Neural progenitor cell (in vitro differentiated cells): ENCODE data around the gene KANTR. TPM values are rescaled to one million over a fixed set of nuclear protein-coding genes. Genes with fewer than 3 reads are reported as not detected.

Experiments used
- DNase-seq: peaks from one replicate; pipeline ENCODE4 v3.0.0-alpha.2; 2016; ENCODE audit warnings: low spot score
- H2AFZ ChIP-seq: fragments of 200-600 bp; sonication (generic); replicated peaks from 2 replicates; pipeline ENCODE4 v1.6.1; 2016; ENCODE audit warnings: antibody characterized with exemption
- H3F3A ChIP-seq: fragments of 200-600 bp; sonication (generic); 2 replicates; pipeline ENCODE4 v1.6.1; 2016; ENCODE audit warnings: antibody characterized with exemption, low read depth
- H3K27ac ChIP-seq: fragments of 200-600 bp; sonication (generic); 2 replicates; pipeline ENCODE4 v1.5.1; 2016; ENCODE audit warnings: mild to moderate bottlenecking
- H3K27me3 ChIP-seq: fragments of 200-600 bp; sonication (generic); 2 replicates; pipeline ENCODE4 v1.6.1; 2016; ENCODE audit warnings: mild to moderate bottlenecking, moderate library complexity
- H3K36me3 ChIP-seq: fragments of 200-600 bp; sonication (generic); 2 replicates; pipeline ENCODE4 v1.5.1; 2016
- H3K4me1 ChIP-seq: fragments of 200-600 bp; sonication (generic); 2 replicates; pipeline ENCODE4 v1.6.1; 2016; ENCODE audit warnings: mixed run types
- H3K4me2 ChIP-seq: fragments of 200-600 bp; sonication (generic); 2 replicates; pipeline ENCODE4 v1.6.1; 2016
- H3K4me3 ChIP-seq: fragments of 200-600 bp; sonication (generic); 2 replicates; pipeline ENCODE4 v1.5.1; 2016
- H3K79me2 ChIP-seq: fragments of 200-600 bp; sonication (generic); 2 replicates; pipeline ENCODE4 v1.6.1; 2016; ENCODE audit warnings: low read depth
- H3K9ac ChIP-seq: fragments of 200-600 bp; sonication (generic); 2 replicates; pipeline ENCODE4 v1.6.1; 2016
- H3K9me3 ChIP-seq: fragments of 200-600 bp; sonication (generic); 2 replicates; pipeline ENCODE4 v1.5.1; 2016; ENCODE audit warnings: low read depth
- H4K20me1 ChIP-seq: fragments of 200-600 bp; sonication (generic); 2 replicates; pipeline ENCODE4 v1.6.1; 2016; ENCODE audit warnings: low read depth
- H3K27ac Mint-ChIP-seq: 3 replicates; pipeline ENCODE4 v1.8.0; 2021; ENCODE audit warnings: mixed read lengths
- H3K27me3 Mint-ChIP-seq: 2 replicates; pipeline ENCODE4 v1.8.0; 2022; ENCODE audit warnings: low read depth, mild to moderate bottlenecking, inconsistent platforms, moderate library complexity, mixed read lengths; ENCODE audit not compliant: insufficient read depth
- H3K36me3 Mint-ChIP-seq: 3 replicates; pipeline ENCODE4 v1.8.0; 2021; ENCODE audit warnings: mixed read lengths
- H3K4me1 Mint-ChIP-seq: 3 replicates; pipeline ENCODE4 v1.8.0; 2021; ENCODE audit warnings: mixed read lengths
- H3K4me3 Mint-ChIP-seq: 3 replicates; pipeline ENCODE4 v1.8.0; 2021; ENCODE audit warnings: mild to moderate bottlenecking, moderate library complexity, mixed read lengths
- H3K9me3 Mint-ChIP-seq: 3 replicates; pipeline ENCODE4 v1.8.0; 2020; ENCODE audit warnings: mixed read lengths
- EZH2 ChIP-seq: fragments of 200-600 bp; sonication (generic); IDR thresholded peaks from 2 replicates; pipeline ENCODE4 v1.6.1; 2017; ENCODE audit warnings: antibody characterized with exemption, mild to moderate bottlenecking, moderate library complexity
- EZH2phosphoT487 ChIP-seq: fragments of 200-600 bp; sonication (generic); IDR thresholded peaks from 2 replicates; pipeline ENCODE4 v1.6.1; 2017; ENCODE audit warnings: antibody characterized with exemption
- total RNA-seq: library from RNA; depleted of rRNA; stranded (reverse); fragments of >200 nt; gene quantifications from 2 replicates; pipeline ENCODE4 v1.2.3, GENCODE V29; 2015; ENCODE audit warnings: low replicate concordance
- TF ChIP-seq, protein P1 (sequence below): fragments of 200-600 bp; sonication (generic); IDR thresholded peaks from 2 replicates; pipeline ENCODE4 v1.5.1; 2017; ENCODE audit warnings: antibody characterized with exemption, mild to moderate bottlenecking

Gene KANTR, protein sequence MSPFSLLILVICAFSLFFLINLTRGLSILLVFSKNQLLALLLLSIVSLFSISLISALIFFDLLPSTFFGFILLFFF
- total RNA-seq = 19.0 and 30.9 TPM in 2 replicates

DNA sequence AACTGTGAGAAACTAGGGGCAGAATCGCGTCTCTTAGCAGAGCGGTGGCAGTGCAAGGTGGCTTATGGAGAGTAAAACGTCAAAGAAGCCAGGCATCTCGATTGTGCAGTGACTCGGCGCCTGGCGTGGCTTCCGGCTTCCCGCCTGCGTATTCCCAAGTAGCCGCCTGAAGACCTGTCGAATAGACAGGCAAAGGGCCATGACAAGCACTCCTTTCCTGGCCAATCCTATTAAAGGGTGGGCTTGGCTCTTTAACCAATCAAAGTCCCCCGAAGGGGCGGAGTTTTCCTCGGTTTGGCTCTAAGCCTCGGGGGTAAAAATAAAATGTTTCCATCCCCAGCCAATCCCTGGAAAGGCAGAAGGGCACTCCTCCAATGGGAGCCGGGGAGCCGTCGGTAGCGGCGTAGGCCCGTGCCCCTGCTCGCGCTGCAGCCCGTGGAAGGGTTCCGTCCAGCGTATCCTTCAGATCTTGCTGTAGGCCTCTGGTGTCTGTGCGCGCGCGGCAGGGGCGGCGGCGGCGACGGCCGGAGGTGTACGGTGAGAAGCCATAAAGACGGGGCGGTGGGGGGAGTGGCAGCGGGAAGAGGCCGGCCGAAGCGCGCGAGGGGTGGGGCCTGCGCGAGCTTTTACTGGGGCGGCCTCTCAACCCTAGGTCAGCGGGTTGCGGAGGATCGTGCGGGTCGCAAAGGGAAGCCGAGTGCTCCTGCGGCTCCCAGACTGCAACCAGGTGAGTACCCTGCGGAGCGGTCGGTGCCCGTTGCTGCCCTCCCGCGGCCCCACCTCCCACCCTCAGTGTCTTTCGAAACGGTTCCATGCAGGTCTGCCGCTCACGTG lies at the start of gene KANTR:
TSS of gene KANTR (plus strand) at position 395 of the 834 bp plus-strand sequence. CDS start 30,131 bp downstream, outside the sequence.
- Mint-ChIP-seq H3K27ac (peak within 1 kb of the TSS; percentile 38), H3K4me1 (peaks cover 2% of the 10 kb centered on the region), H3K4me3 (peak within 1 kb of the TSS; percentile 92), H3K9me3 (peaks cover 3% of the 10 kb centered on the region), H3K27me3 (peaks cover 2% of the 10 kb centered on the region), H3K36me3 (no peaks in the 10 kb centered on the region)
- H3K9me3 ChIP-seq = no peaks in the 10 kb centered on the region
- no peaks in the 10 kb centered on the region for H3K27me3 ChIP-seq
- TF ChIP-seq EZH2 = no peak
- TF ChIP-seq, protein P1, sequence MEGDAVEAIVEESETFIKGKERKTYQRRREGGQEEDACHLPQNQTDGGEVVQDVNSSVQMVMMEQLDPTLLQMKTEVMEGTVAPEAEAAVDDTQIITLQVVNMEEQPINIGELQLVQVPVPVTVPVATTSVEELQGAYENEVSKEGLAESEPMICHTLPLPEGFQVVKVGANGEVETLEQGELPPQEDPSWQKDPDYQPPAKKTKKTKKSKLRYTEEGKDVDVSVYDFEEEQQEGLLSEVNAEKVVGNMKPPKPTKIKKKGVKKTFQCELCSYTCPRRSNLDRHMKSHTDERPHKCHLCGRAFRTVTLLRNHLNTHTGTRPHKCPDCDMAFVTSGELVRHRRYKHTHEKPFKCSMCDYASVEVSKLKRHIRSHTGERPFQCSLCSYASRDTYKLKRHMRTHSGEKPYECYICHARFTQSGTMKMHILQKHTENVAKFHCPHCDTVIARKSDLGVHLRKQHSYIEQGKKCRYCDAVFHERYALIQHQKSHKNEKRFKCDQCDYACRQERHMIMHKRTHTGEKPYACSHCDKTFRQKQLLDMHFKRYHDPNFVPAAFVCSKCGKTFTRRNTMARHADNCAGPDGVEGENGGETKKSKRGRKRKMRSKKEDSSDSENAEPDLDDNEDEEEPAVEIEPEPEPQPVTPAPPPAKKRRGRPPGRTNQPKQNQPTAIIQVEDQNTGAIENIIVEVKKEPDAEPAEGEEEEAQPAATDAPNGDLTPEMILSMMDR = peak; percentile 11
- no peaks in the 10 kb centered on the region for H3K36me3 ChIP-seq
- DNase-seq = peak; percentile 96
- peak within 1 kb of the TSS; percentile 64 for H2AFZ ChIP-seq
- H3F3A ChIP-seq = peaks cover 4% of the 10 kb centered on the region
- no peaks in the 10 kb centered on the region for H3K4me1 ChIP-seq
- H3K4me2 ChIP-seq = peak within 1 kb of the TSS; percentile 73
- peak within 1 kb of the TSS; percentile 41 for H3K9ac ChIP-seq
- H3K27ac ChIP-seq = peak within 1 kb of the TSS; percentile 83
- H3K4me3 ChIP-seq = peak within 1 kb of the TSS; percentile 66
- H3K79me2 ChIP-seq = peaks cover 19% of the 10 kb centered on the region
- H4K20me1 ChIP-seq = no peaks in the 10 kb centered on the region

DNA sequence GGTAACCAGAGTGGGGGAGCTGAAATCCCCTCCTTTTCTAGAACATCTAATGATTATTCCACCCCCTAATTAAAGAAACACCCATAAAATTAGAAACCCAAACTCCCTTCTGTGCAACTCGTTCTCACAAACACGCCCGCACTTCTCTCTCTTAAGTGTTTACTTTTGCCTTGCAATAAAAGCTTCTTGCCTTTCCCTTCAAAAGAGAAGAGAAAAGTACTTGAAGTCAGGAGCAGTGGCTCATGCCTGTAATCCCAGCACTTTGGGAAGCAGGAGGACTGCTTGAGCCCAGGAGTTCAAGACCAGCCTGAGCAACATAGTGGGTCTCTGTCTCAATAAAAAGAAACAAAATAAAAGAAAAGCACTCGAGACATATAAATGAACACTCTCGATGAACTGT lies 48.9 kb upstream of the KANTR start:
- no peak for DNase-seq
- Mint-ChIP-seq H3K27ac (no peak overlapping the region), H3K9me3 (peaks cover 8% of the 10 kb centered on the region), H3K36me3 (no peaks in the 10 kb centered on the region), H3K27me3 (no peaks in the 10 kb centered on the region), H3K4me1 (peaks cover 5% of the 10 kb centered on the region), H3K4me3 (no peak overlapping the region)
- Histone ChIP-seq H3K9ac (no peak overlapping the region), H4K20me1 (peaks cover 3% of the 10 kb centered on the region), H3K27ac (no peak overlapping the region), H3K4me1 (no peaks in the 10 kb centered on the region), H3K4me2 (no peak overlapping the region), H3F3A (no peaks in the 10 kb centered on the region), H3K36me3 (no peaks in the 10 kb centered on the region), H3K4me3 (no peak overlapping the region), H3K27me3 (no peaks in the 10 kb centered on the region), H3K79me2 (peaks cover 8% of the 10 kb centered on the region), H2AFZ (no peak overlapping the region), H3K9me3 (no peaks in the 10 kb centered on the region)
- TF ChIP-seq EZH2 (no peak), EZH2phosphoT487 (no peak)
- TF ChIP-seq, protein P1 = no peak

DNA sequence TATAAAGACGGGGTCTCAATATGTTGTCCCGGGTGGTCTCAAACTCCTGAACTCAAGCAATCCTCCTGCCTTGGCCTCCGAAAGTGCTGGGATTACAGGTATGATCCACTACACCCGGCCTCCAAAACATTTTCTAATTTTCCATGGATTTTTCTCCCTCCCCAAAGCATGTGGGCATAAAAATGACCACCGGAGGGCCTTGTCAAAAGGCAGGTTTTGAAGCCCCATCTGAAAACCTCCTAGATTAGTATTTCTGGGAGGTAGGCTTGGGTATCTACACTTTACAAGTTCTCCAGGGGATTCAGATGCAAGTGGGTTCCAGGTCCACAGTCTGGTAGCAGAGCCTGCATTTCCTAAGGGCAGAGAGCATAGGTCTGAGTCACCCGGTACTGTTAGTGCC lies 46.7 kb upstream of the KANTR start:
- Histone ChIP-seq H3K9ac (no peak overlapping the region), H4K20me1 (peaks cover 4% of the 10 kb centered on the region), H3K4me1 (no peaks in the 10 kb centered on the region), H3K36me3 (no peaks in the 10 kb centered on the region), H3K27me3 (no peaks in the 10 kb centered on the region), H3K79me2 (peaks cover 31% of the 10 kb centered on the region), H3K9me3 (no peaks in the 10 kb centered on the region), H3K4me2 (no peak overlapping the region), H3F3A (no peaks in the 10 kb centered on the region), H2AFZ (no peak overlapping the region), H3K27ac (no peak overlapping the region), H3K4me3 (no peak overlapping the region)
- peaks cover 8% of the 10 kb centered on the region for H3K4me1 Mint-ChIP-seq
- no peak overlapping the region for H3K27ac Mint-ChIP-seq
- DNase-seq = no peak
- peaks cover 10% of the 10 kb centered on the region for H3K9me3 Mint-ChIP-seq
- TF ChIP-seq EZH2phosphoT487 (no peak), EZH2 (no peak)
- TF ChIP-seq, protein P1 = peak; percentile 47
- H3K27me3 Mint-ChIP-seq = no peaks in the 10 kb centered on the region
- H3K4me3 Mint-ChIP-seq = peak overlapping the region; percentile 83
- no peaks in the 10 kb centered on the region for H3K36me3 Mint-ChIP-seq
